Chondrocyte (in vitro differentiated cells): ENCODE data around the gene IRAK1BP1. TPM values are rescaled to one million over a fixed set of nuclear protein-coding genes. Genes with fewer than 3 reads are reported as not detected.
A peak's percentile ranks its signal among the peaks of the same experiment; 100 is the strongest.

Experiments used
- DNase-seq: peaks from one replicate; pipeline ENCODE4 v3.0.0; 2021; ENCODE audit warnings: mixed read lengths, low spot score
- H3K27ac Mint-ChIP-seq: one replicate; pipeline ENCODE4 v1.8.0; 2021; ENCODE audit warnings: mild to moderate bottlenecking, moderate library complexity, mixed read lengths; ENCODE audit not compliant: unreplicated experiment
- H3K27me3 Mint-ChIP-seq: 2 replicates; pipeline ENCODE4 v1.8.0; 2021; ENCODE audit warnings: low read depth, mixed read lengths
- H3K36me3 Mint-ChIP-seq: 2 replicates; pipeline ENCODE4 v1.8.0; 2021; ENCODE audit warnings: low read depth, mixed read lengths
- H3K4me1 Mint-ChIP-seq: 2 replicates; pipeline ENCODE4 v1.8.0; 2021; ENCODE audit warnings: low read depth, mild to moderate bottlenecking, mixed read lengths
- H3K4me3 Mint-ChIP-seq: one replicate; pipeline ENCODE4 v1.8.0; 2021; ENCODE audit warnings: mild to moderate bottlenecking, moderate library complexity, mixed read lengths; ENCODE audit not compliant: unreplicated experiment
- H3K9me3 Mint-ChIP-seq: 2 replicates; pipeline ENCODE4 v1.8.0; 2021; ENCODE audit warnings: low read depth, mixed read lengths
- CTCF ChIP-seq: fragments of 200-600 bp; sonication (generic); IDR thresholded peaks from 2 replicates; pipeline ENCODE4 v1.5.0; 2021; ENCODE audit warnings: antibody characterized with exemption, mild to moderate bottlenecking, moderate library complexity
- total RNA-seq: library from RNA; stranded (reverse); gene quantifications from 3 replicates; pipeline ENCODE4 v1.2.1, GENCODE V29; 2021

IRAK1BP1 gene
- total RNA-seq, 1 donor from 2014 or later: 1.3 TPM

DNA sequence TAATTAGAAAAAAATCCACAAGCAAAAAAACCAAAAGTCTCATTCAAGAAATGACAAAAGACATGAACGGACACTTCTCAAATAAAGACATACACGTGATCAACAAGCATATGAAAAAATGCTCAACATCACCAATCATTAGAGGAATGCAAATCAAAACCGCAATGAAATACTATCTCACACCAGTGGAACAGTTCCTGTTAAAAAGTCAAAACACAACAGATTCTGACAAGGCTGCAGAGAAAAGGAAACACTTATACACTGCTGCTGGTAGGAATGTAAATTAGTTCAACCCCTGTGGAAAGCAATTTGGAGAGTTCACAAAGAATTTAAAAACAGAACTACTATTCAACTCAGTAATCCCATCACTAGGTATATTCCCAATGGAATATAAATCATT, 58.0 kb downstream of the IRAK1BP1 start:
- Mint-ChIP-seq H3K9me3 (peaks cover 73% of the 10 kb centered on the region), H3K4me3 (no peak overlapping the region), H3K27me3 (no peaks in the 10 kb centered on the region), H3K4me1 (no peaks in the 10 kb centered on the region), H3K36me3 (peaks cover 35% of the 10 kb centered on the region), H3K27ac (no peak overlapping the region)
- TF ChIP-seq CTCF: no peak
- no peak for DNase-seq

GRCh38 chr6:78935553-78935952, 68.2 kb downstream of the IRAK1BP1 start:
- no peak overlapping the region for H3K4me3 Mint-ChIP-seq
- H3K27ac Mint-ChIP-seq: no peak overlapping the region
- no peaks in the 10 kb centered on the region for H3K27me3 Mint-ChIP-seq
- H3K4me1 Mint-ChIP-seq: no peaks in the 10 kb centered on the region
- DNase-seq: no peak
- TF ChIP-seq CTCF: no peak
- H3K36me3 Mint-ChIP-seq: peaks cover 9% of the 10 kb centered on the region
- peaks cover 18% of the 10 kb centered on the region for H3K9me3 Mint-ChIP-seq

- TF ChIP-seq CTCF: no peak
- Mint-ChIP-seq H3K27me3 (no peaks in the 10 kb centered on the region), H3K4me3 (no peak overlapping the region), H3K36me3 (peaks cover 15% of the 10 kb centered on the region), H3K27ac (no peak overlapping the region), H3K9me3 (peaks cover 18% of the 10 kb centered on the region), H3K4me1 (no peaks in the 10 kb centered on the region)
- DNase-seq: no peak
Observed at GRCh38 chr6:78936515-78936914, 69.2 kb downstream of the IRAK1BP1 start.

DNA sequence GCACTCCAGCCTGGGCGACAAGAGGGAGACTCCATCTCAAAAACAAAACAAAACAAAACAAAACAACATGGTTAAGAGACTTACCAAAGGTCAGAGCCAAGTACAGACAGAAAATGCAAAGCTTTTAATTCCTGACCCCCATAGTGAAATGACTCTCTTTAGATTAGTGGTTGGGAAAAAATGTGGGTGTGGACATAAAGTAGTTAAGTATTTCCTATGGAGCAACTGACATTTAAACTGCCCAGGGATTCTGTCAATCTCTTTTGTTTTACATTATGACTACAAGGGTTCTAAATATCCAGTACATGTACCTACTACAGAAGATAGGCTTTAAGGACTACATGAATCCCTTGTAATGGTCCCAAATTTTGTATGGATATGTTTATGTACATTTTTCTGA, 75.1 kb downstream of the IRAK1BP1 start:
- H3K27me3 Mint-ChIP-seq: no peaks in the 10 kb centered on the region
- H3K36me3 Mint-ChIP-seq: peaks cover 23% of the 10 kb centered on the region
- peaks cover 6% of the 10 kb centered on the region for H3K4me1 Mint-ChIP-seq
- H3K9me3 Mint-ChIP-seq: no peaks in the 10 kb centered on the region
- no peak overlapping the region for H3K4me3 Mint-ChIP-seq
- TF ChIP-seq CTCF: no peak
- H3K27ac Mint-ChIP-seq: no peak overlapping the region
- no peak for DNase-seq

DNA sequence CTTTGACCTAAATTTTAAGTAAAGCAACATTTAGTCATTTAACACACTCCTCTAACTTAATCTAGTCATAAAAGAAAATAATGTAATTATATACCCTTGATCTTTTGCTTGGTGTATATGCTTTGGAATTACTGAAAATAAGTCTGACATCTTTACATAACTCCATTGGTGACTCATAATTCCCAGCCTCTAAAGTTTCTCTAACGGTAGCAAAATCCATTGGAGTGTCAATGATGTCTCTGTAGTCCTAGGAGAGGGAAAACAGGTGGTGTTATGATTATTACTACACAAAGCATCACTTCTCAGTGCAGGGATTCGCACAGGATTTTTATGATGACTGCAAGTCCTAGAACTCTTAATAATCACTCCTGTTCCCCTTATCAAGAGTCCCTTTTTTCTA, 80.2 kb downstream of the IRAK1BP1 start:
- DNase-seq: no peak
- no peaks in the 10 kb centered on the region for H3K27me3 Mint-ChIP-seq

More for the DNA sequence above, 80.2 kb downstream of the IRAK1BP1 start:
- no peak for TF ChIP-seq CTCF
- Mint-ChIP-seq H3K9me3 (peaks cover 17% of the 10 kb centered on the region), H3K4me1 (peaks cover 18% of the 10 kb centered on the region), H3K4me3 (peak overlapping the region; percentile 31), H3K36me3 (peaks cover 45% of the 10 kb centered on the region), H3K27ac (peak overlapping the region; percentile 77)
